ENCODE results near the gene SELENOP.

Gene SELENOP

GRCh38 chr5:42842921-42843641 is 31.4 kb upstream of the SELENOP start:
- no peaks in the 10 kb centered on the region for H3K4me1 ChIP-seq (ENCODE audit: control insufficient read depth, insufficient read depth, low read length)
- no peak overlapping the region for H3K9ac ChIP-seq (ENCODE audit: low read depth, low read length)
- H3K27me3 ChIP-seq (ENCODE audit: control insufficient read depth, insufficient read depth, low read length), result no peaks in the 10 kb centered on the region
- H3K9me3 ChIP-seq (ENCODE audit: control insufficient read depth, insufficient read depth, low read length), result no peaks in the 10 kb centered on the region
- H3K36me3 ChIP-seq (ENCODE audit: control insufficient read depth, insufficient read depth, low read length), result no peaks in the 10 kb centered on the region
- H3K4me3 ChIP-seq (ENCODE audit: low read depth, low read length), result no peak overlapping the region

- H3K36me3 ChIP-seq (ENCODE audit: control insufficient read depth, insufficient read depth, low read length), result no peaks in the 10 kb centered on the region
- no peak overlapping the region for H3K9ac ChIP-seq (ENCODE audit: low read depth, low read length)
- no peaks in the 10 kb centered on the region for H3K27me3 ChIP-seq (ENCODE audit: control insufficient read depth, insufficient read depth, low read length)
- no peaks in the 10 kb centered on the region for H3K4me1 ChIP-seq (ENCODE audit: control insufficient read depth, insufficient read depth, low read length)
- no peak overlapping the region for H3K4me3 ChIP-seq (ENCODE audit: low read depth, low read length)
- no peaks in the 10 kb centered on the region for H3K9me3 ChIP-seq (ENCODE audit: control insufficient read depth, insufficient read depth, low read length)
These were observed 29.3 kb upstream of the SELENOP start for GRCh38 chr5:42840842-42841567.

- no peak overlapping the region for H3K4me3 ChIP-seq (ENCODE audit: low read depth, low read length)
- H3K9ac ChIP-seq (ENCODE audit: low read depth, low read length), result no peak overlapping the region
- no peaks in the 10 kb centered on the region for H3K36me3 ChIP-seq (ENCODE audit: control insufficient read depth, insufficient read depth, low read length)
- H3K27me3 ChIP-seq (ENCODE audit: control insufficient read depth, insufficient read depth, low read length), result no peaks in the 10 kb centered on the region
- H3K9me3 ChIP-seq (ENCODE audit: control insufficient read depth, insufficient read depth, low read length), result no peaks in the 10 kb centered on the region
- H3K4me1 ChIP-seq (ENCODE audit: control insufficient read depth, insufficient read depth, low read length), result no peaks in the 10 kb centered on the region
These were observed 28.6 kb upstream of the SELENOP start for GRCh38 chr5:42840269-42840668.

DNA sequence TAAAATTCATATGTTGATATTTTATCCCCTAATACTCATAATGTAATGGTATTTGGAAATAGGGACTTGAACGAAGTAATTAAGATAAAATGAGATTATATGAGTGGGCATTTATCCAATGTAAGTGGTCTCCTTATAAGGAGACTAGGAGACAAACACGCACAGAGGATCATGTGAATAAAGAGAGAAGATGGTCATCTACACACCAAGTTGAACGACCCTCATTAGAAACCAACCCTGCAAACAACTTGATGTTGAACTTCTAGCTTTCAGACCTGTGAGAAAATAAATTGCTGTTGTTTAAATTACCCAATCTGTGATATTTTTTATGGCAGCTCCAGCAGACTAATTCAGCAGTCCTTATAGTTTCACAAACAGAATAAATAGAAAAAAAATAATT is 27.5 kb upstream of the SELENOP start:
- Histone ChIP-seq H3K4me1 (ENCODE audit: control insufficient read depth, insufficient read depth, low read length) (no peaks in the 10 kb centered on the region), H3K9ac (ENCODE audit: low read depth, low read length) (no peak overlapping the region)

GRCh38 chr5:42837601-42838000 is 25.9 kb upstream of the SELENOP start:
- Histone ChIP-seq H3K4me3 (ENCODE audit: low read depth, low read length) (no peak overlapping the region), H3K27me3 (ENCODE audit: control insufficient read depth, insufficient read depth, low read length) (no peaks in the 10 kb centered on the region), H3K36me3 (ENCODE audit: control insufficient read depth, insufficient read depth, low read length) (no peaks in the 10 kb centered on the region), H3K4me1 (ENCODE audit: control insufficient read depth, insufficient read depth, low read length) (no peaks in the 10 kb centered on the region), H3K9me3 (ENCODE audit: control insufficient read depth, insufficient read depth, low read length) (no peaks in the 10 kb centered on the region), H3K9ac (ENCODE audit: low read depth, low read length) (no peak overlapping the region)

More for the DNA sequence above, 27.5 kb upstream of the SELENOP start:
- Histone ChIP-seq H3K36me3 (ENCODE audit: control insufficient read depth, insufficient read depth, low read length) (no peaks in the 10 kb centered on the region), H3K27me3 (ENCODE audit: control insufficient read depth, insufficient read depth, low read length) (no peaks in the 10 kb centered on the region), H3K9me3 (ENCODE audit: control insufficient read depth, insufficient read depth, low read length) (no peaks in the 10 kb centered on the region), H3K4me3 (ENCODE audit: low read depth, low read length) (no peak overlapping the region)

DNA sequence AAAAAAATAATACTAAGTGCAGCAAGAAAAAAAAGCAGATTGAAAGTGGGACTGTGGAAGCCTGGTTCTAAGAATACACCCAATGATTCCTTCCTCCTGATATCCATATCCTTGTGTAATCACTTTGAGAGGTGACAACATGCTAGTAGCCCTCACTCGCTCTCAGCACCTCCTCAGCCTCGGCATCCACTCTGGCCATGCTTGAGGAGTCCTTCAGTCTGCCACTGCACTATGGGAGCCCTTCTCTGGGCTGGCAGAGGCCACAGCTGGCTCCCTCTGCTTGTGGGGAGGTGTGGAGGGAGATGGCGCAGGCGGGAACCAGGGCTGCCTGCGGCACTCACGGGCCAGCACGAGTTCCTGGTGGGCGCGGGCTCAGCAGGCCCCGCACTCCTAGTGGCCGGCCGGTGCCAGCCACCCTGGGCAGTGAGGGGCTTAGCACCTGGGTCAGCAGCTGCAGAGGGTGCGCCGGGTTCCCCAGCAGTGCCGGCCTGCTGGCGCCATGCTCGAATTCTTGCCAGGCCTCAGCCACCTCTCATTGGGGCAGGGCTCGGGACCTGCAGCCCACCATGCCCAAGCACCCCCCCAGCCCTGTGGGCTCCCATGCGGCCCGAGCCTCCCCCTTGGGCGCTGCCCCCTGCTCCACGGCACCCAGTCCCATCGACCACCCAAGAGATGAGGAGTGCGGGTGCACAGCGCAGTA is 24.5 kb upstream of the SELENOP start:
- H3K27me3 ChIP-seq (ENCODE audit: control insufficient read depth, insufficient read depth, low read length), result no peaks in the 10 kb centered on the region
- no peaks in the 10 kb centered on the region for H3K9me3 ChIP-seq (ENCODE audit: control insufficient read depth, insufficient read depth, low read length)
- no peak overlapping the region for H3K4me3 ChIP-seq (ENCODE audit: low read depth, low read length)
- no peaks in the 10 kb centered on the region for H3K4me1 ChIP-seq (ENCODE audit: control insufficient read depth, insufficient read depth, low read length)
- no peaks in the 10 kb centered on the region for H3K36me3 ChIP-seq (ENCODE audit: control insufficient read depth, insufficient read depth, low read length)
- H3K9ac ChIP-seq (ENCODE audit: low read depth, low read length), result no peak overlapping the region

GRCh38 chr5:42832060-42832459 is 20.4 kb upstream of the SELENOP start:
- Histone ChIP-seq H3K4me1 (ENCODE audit: control insufficient read depth, insufficient read depth, low read length) (no peaks in the 10 kb centered on the region), H3K9me3 (ENCODE audit: control insufficient read depth, insufficient read depth, low read length) (no peaks in the 10 kb centered on the region), H3K36me3 (ENCODE audit: control insufficient read depth, insufficient read depth, low read length) (no peaks in the 10 kb centered on the region), H3K27me3 (ENCODE audit: control insufficient read depth, insufficient read depth, low read length) (no peaks in the 10 kb centered on the region), H3K4me3 (ENCODE audit: low read depth, low read length) (no peak overlapping the region), H3K9ac (ENCODE audit: low read depth, low read length) (no peak overlapping the region)

DNA sequence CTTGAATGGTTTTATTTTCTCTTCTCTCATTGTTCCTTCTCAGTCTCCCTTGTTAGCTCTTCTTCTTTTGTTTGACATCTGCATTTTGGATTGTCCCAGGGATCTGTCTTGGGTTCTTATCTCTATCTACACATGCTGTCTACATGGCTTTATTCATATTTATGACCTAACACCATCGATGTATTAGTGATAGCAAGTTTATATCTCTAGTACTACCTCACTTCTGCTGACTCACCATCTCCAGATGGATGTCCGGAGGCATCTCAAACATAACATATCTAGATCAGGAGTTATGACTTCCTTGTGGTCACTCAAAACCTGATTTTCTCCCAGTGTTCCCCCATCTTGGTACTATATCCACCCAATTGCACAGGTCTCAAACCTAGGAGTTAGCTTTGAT is 19.2 kb upstream of the SELENOP start:
- Histone ChIP-seq H3K36me3 (ENCODE audit: control insufficient read depth, insufficient read depth, low read length) (no peaks in the 10 kb centered on the region), H3K4me3 (ENCODE audit: low read depth, low read length) (no peak overlapping the region), H3K9ac (ENCODE audit: low read depth, low read length) (no peak overlapping the region), H3K4me1 (ENCODE audit: control insufficient read depth, insufficient read depth, low read length) (no peaks in the 10 kb centered on the region), H3K27me3 (ENCODE audit: control insufficient read depth, insufficient read depth, low read length) (no peaks in the 10 kb centered on the region), H3K9me3 (ENCODE audit: control insufficient read depth, insufficient read depth, low read length) (no peaks in the 10 kb centered on the region)

DNA sequence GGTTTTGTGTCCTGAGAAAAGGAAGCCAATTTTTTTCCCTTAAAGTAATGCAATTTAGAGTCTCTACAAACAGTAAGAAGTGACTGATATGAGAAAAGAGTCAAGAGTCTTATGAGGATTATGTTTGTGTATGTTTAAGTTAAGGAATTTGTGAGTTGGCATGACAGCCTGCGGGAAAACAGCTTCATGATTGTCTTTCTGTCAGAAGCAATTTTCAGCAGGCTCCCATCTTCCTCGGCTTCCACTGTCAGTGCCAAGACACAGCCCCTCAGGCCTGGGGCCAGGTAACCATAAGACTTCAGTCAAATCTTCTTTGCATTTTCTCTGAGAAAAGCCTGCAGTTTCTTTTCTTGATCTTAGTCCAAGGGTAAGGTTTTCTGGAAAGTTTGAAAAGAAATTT is 17.0 kb upstream of the SELENOP start:
- no peaks in the 10 kb centered on the region for H3K36me3 ChIP-seq (ENCODE audit: control insufficient read depth, insufficient read depth, low read length)
- no peaks in the 10 kb centered on the region for H3K27me3 ChIP-seq (ENCODE audit: control insufficient read depth, insufficient read depth, low read length)
- H3K9ac ChIP-seq (ENCODE audit: low read depth, low read length), result no peak overlapping the region

GRCh38 chr5:42826757-42827515 is 15.2 kb upstream of the SELENOP start:
- Histone ChIP-seq H3K9ac (ENCODE audit: low read depth, low read length) (no peak overlapping the region), H3K9me3 (ENCODE audit: control insufficient read depth, insufficient read depth, low read length) (no peaks in the 10 kb centered on the region), H3K27me3 (ENCODE audit: control insufficient read depth, insufficient read depth, low read length) (no peaks in the 10 kb centered on the region), H3K4me3 (ENCODE audit: low read depth, low read length) (no peak overlapping the region), H3K36me3 (ENCODE audit: control insufficient read depth, insufficient read depth, low read length) (no peaks in the 10 kb centered on the region), H3K4me1 (ENCODE audit: control insufficient read depth, insufficient read depth, low read length) (no peaks in the 10 kb centered on the region)

More for the DNA sequence above, 17.0 kb upstream of the SELENOP start:
- Histone ChIP-seq H3K4me1 (ENCODE audit: control insufficient read depth, insufficient read depth, low read length) (no peaks in the 10 kb centered on the region), H3K4me3 (ENCODE audit: low read depth, low read length) (no peak overlapping the region), H3K9me3 (ENCODE audit: control insufficient read depth, insufficient read depth, low read length) (no peaks in the 10 kb centered on the region)

- no peaks in the 10 kb centered on the region for H3K4me1 ChIP-seq (ENCODE audit: control insufficient read depth, insufficient read depth, low read length)
- H3K36me3 ChIP-seq (ENCODE audit: control insufficient read depth, insufficient read depth, low read length), result no peaks in the 10 kb centered on the region
- no peaks in the 10 kb centered on the region for H3K9me3 ChIP-seq (ENCODE audit: control insufficient read depth, insufficient read depth, low read length)
- no peak overlapping the region for H3K4me3 ChIP-seq (ENCODE audit: low read depth, low read length)
- H3K27me3 ChIP-seq (ENCODE audit: control insufficient read depth, insufficient read depth, low read length), result no peaks in the 10 kb centered on the region
- no peak overlapping the region for H3K9ac ChIP-seq (ENCODE audit: low read depth, low read length)
These were observed 13.9 kb upstream of the SELENOP start for GRCh38 chr5:42825422-42826148.
